H1 (cell line): Measurements from ENCODE around the gene CRACDL. TPM values are rescaled to one million over a fixed set of nuclear protein-coding genes. Genes with fewer than 3 reads are reported as not detected.

Experiments
- CTCF ChIA-PET: fragments of 300-600 bp; sonication (Branson Sonifier 250); formaldehyde crosslinking; loops from one replicate; lab custom pipeline; 2021; ENCODE audit not compliant: partially characterized antibody; lab: Charles Lee
- POLR2A ChIA-PET: fragments of 300-600 bp; sonication (Branson Sonifier 250); formaldehyde crosslinking; loops from one replicate; lab custom pipeline; 2021; ENCODE audit warnings: inconsistent platforms; ENCODE audit not compliant: partially characterized antibody; lab: Charles Lee
- DNase-seq, 2 experiments: peaks; one replicate each; pipeline versions ENCODE4 v3.0.0 to v3.0.0-alpha.2; 2010 to 2022; ENCODE audit warnings: low spot score in 2 of 2, low read depth in 1 of 2, mixed read lengths in 1 of 2
- FAIRE-seq: peaks from 2 replicates; lab custom pipeline; 2011; peaks lifted over from hg19 to GRCh38; lab: Jason Lieb, UNC
- H2AFZ ChIP-seq: 2 replicates; pipeline ENCODE4 v1.8.1; 2012; ENCODE audit warnings: low read length, inconsistent platforms
- H2AK5ac ChIP-seq: 2 replicates; pipeline ENCODE4 v1.6.1; 2013; ENCODE audit warnings: low read depth, low read length
- H2BK120ac ChIP-seq: replicated peaks from 2 replicates; pipeline ENCODE3; 2013; ENCODE audit warnings: low read depth, low read length, inconsistent platforms
- H2BK12ac ChIP-seq: 2 replicates; pipeline ENCODE4 v1.6.1; 2013; ENCODE audit warnings: low read depth, low read length
- H2BK15ac ChIP-seq: 2 replicates; pipeline ENCODE4 v1.6.1; 2013; ENCODE audit warnings: low read length
- H2BK20ac ChIP-seq: 2 replicates; pipeline ENCODE4 v1.6.1; 2013; ENCODE audit warnings: low read length
- H2BK5ac ChIP-seq: 2 replicates; pipeline ENCODE4 v1.6.1; 2013; ENCODE audit warnings: low read depth, low read length
- H3K14ac ChIP-seq: 2 replicates; pipeline ENCODE4 v1.6.1; 2013; ENCODE audit warnings: inconsistent platforms; ENCODE audit not compliant: insufficient read length
- H3K18ac ChIP-seq: 2 replicates; pipeline ENCODE4 v1.6.1; 2013; ENCODE audit warnings: low read length; ENCODE audit errors: extremely low read depth
- H3K23ac ChIP-seq: 2 replicates; pipeline ENCODE4 v1.6.1; 2013; ENCODE audit warnings: inconsistent platforms; ENCODE audit not compliant: insufficient read length
- H3K23me2 ChIP-seq: 2 replicates; pipeline ENCODE4 v1.6.1; 2013; ENCODE audit warnings: low read depth, low read length
- H3K27ac ChIP-seq: 2 replicates; pipeline ENCODE4 v1.6.1; 2011; ENCODE audit warnings: low read depth, low read length, inconsistent platforms
- H3K27me3 ChIP-seq, 4 experiments: replicated peaks in 1 of 4; 1 replicate in 1 of 4; 2 replicates in 3 of 4; pipeline versions ENCODE4 v1.6.1 to v1.8.1; 2011 to 2013; ENCODE audit warnings: low read length in 3 of 4, mild to moderate bottlenecking in 3 of 4, inconsistent platforms in 2 of 4, mixed read lengths in 2 of 4, moderate library complexity in 1 of 4; ENCODE audit not compliant: control insufficient read depth in 3 of 4, insufficient read depth in 3 of 4; ENCODE audit errors: extremely low read depth in 1 of 4
- H3K36me3 ChIP-seq, 4 experiments: 2 replicates each; pipeline versions ENCODE4 v1.6.1 to v1.8.1; 2011 to 2013; ENCODE audit warnings: mild to moderate bottlenecking in 4 of 4, low read length in 3 of 4, moderate library complexity in 2 of 4, control low read depth in 1 of 4, inconsistent platforms in 1 of 4; ENCODE audit not compliant: insufficient read depth in 4 of 4, control insufficient read depth in 2 of 4
- H3K4ac ChIP-seq: replicated peaks from 2 replicates; pipeline ENCODE3; 2013; ENCODE audit warnings: low read length, low read depth, mixed read lengths, inconsistent platforms; ENCODE audit not compliant: insufficient read length
- H3K4me1 ChIP-seq, 4 experiments: replicated peaks in 1 of 4; 1 replicate in 1 of 4; 2 replicates in 3 of 4; pipeline versions ENCODE4 v1.6.1 to v1.8.1; 2011 to 2013; ENCODE audit warnings: low read length in 3 of 4, inconsistent platforms in 2 of 4, mixed read lengths in 1 of 4; ENCODE audit not compliant: insufficient read depth in 4 of 4, control insufficient read depth in 3 of 4
- H3K4me2 ChIP-seq, 2 experiments: 2 replicates each; pipeline versions ENCODE4 v1.6.1 to v1.8.1; 2011 to 2013; ENCODE audit warnings: low read depth in 2 of 2, low read length in 2 of 2, control low read depth in 1 of 2, inconsistent platforms in 1 of 2, mild to moderate bottlenecking in 1 of 2; ENCODE audit not compliant: insufficient read depth in 1 of 2
- H3K4me3 ChIP-seq, 4 experiments: fragments of 200-600, 300-600 bp in 1 of 4; sonication (generic), shearing (Covaris generic), sonication (Bioruptor Twin) in 1 of 4; 2 replicates each; pipeline versions ENCODE4 v1.5.1 to v1.8.1; 2011 to 2016; ENCODE audit warnings: low read length in 4 of 4, low read depth in 3 of 4, control low read depth in 2 of 4, inconsistent platforms in 2 of 4, mild to moderate bottlenecking in 2 of 4, mixed read lengths in 1 of 4, moderate library complexity in 1 of 4; ENCODE audit not compliant: insufficient read depth in 2 of 4; ENCODE audit errors: extremely low read depth in 1 of 4
- H3K56ac ChIP-seq: replicated peaks from 2 replicates; pipeline ENCODE3; 2013; ENCODE audit warnings: low read depth, mild to moderate bottlenecking, mixed read lengths, low read length, inconsistent platforms; ENCODE audit not compliant: insufficient read length
- H3K79me1 ChIP-seq: 2 replicates; pipeline ENCODE4 v1.6.1; 2013; ENCODE audit warnings: low read depth, low read length, control low read depth
- H3K79me2 ChIP-seq, 2 experiments: 2 replicates each; pipeline versions ENCODE4 v1.6.1 to v1.8.1; 2012 to 2013; ENCODE audit warnings: low read length in 2 of 2, mild to moderate bottlenecking in 2 of 2, inconsistent platforms in 1 of 2; ENCODE audit not compliant: insufficient read depth in 2 of 2, control insufficient read depth in 1 of 2
- H3K9ac ChIP-seq, 4 experiments: replicated peaks in 1 of 4; 1 replicate in 1 of 4; 2 replicates in 3 of 4; pipeline versions ENCODE4 v1.6.1 to v1.8.1; 2011 to 2013; ENCODE audit warnings: low read depth in 3 of 4, low read length in 3 of 4, control low read depth in 2 of 4, mild to moderate bottlenecking in 2 of 4, moderate library complexity in 2 of 4, inconsistent platforms in 1 of 4; ENCODE audit errors: extremely low read depth in 1 of 4
- H3K9me3 ChIP-seq, 2 experiments: 2 replicates each; pipeline versions ENCODE4 v1.6.1 to v1.8.1; 2012 to 2013; ENCODE audit warnings: mild to moderate bottlenecking in 2 of 2, moderate library complexity in 2 of 2, control low read depth in 1 of 2, inconsistent platforms in 1 of 2, low read depth in 1 of 2, low read length in 1 of 2, mixed read lengths in 1 of 2; ENCODE audit not compliant: insufficient read depth in 2 of 2
- H4K20me1 ChIP-seq, 2 experiments: replicated peaks in 1 of 2; 2 replicates each; pipeline versions ENCODE3 to v1.8.1; 2011 to 2013; ENCODE audit warnings: inconsistent platforms in 2 of 2, low read length in 2 of 2, mild to moderate bottlenecking in 1 of 2; ENCODE audit not compliant: insufficient read depth in 2 of 2, control insufficient read depth in 1 of 2
- H4K5ac ChIP-seq: 2 replicates; pipeline ENCODE4 v1.6.1; 2013; ENCODE audit warnings: low read length, low read depth, mixed read lengths, inconsistent platforms; ENCODE audit not compliant: insufficient read length
- H4K8ac ChIP-seq: 2 replicates; pipeline ENCODE4 v1.8.0; 2013; ENCODE audit warnings: mild to moderate bottlenecking, moderate library complexity, low read length, inconsistent platforms; ENCODE audit not compliant: insufficient read depth; ENCODE audit errors: extremely low read depth
- H4K91ac ChIP-seq: replicated peaks from 2 replicates; pipeline ENCODE3; 2013; ENCODE audit warnings: low read length, mixed read lengths, inconsistent platforms; ENCODE audit not compliant: insufficient read length
- CHD2 ChIP-seq: IDR thresholded peaks from 2 replicates; pipeline ENCODE4 v1.6.1; 2012; ENCODE audit warnings: low read length, improper control_type of control experiment
- NANOG ChIP-seq: IDR thresholded peaks from 2 replicates; pipeline ENCODE4 v1.6.1; 2011; ENCODE audit warnings: low read length, low read depth, mild to moderate bottlenecking, inconsistent platforms; ENCODE audit not compliant: insufficient read depth, poor library complexity, severe bottlenecking
- RFX5 ChIP-seq: IDR thresholded peaks from 2 replicates; pipeline ENCODE4 v1.6.1; 2011; ENCODE audit warnings: low read depth, low read length, improper control_type of control experiment, borderline replicate concordance
- SP1 ChIP-seq: IDR thresholded peaks from 2 replicates; pipeline ENCODE4 v1.6.1; 2011; ENCODE audit warnings: low read depth, low read length
- YY1 ChIP-seq: IDR thresholded peaks from 2 replicates; pipeline ENCODE4 v1.6.1; 2011; ENCODE audit warnings: low read depth, mild to moderate bottlenecking, low read length
- ZNF274 ChIP-seq: IDR thresholded peaks from 2 replicates; pipeline ENCODE4 v1.7.0; 2012; ENCODE audit warnings: low read length, borderline replicate concordance; ENCODE audit errors: extremely low read depth
- WGBS, 2 experiments: shearing (Covaris generic) in 1 of 2; methylation state at CpG; one replicate each; pipeline versions ENCODE4 v1.1.6 to v1.1.7; 2013 to 2015; ENCODE audit warnings: low lambda C conversion rate in 2 of 2, mixed read lengths in 2 of 2, inconsistent platforms in 1 of 2, low coverage in 1 of 2, missing lambda C conversion rate in 1 of 2; ENCODE audit not compliant: insufficient replicate concordance in 2 of 2, insufficient coverage in 1 of 2, insufficient read length in 1 of 2; ENCODE audit errors: extremely low coverage in 1 of 2, missing lambda C conversion rate in 1 of 2; 5-methylcytosine and 5-hydroxymethylcytosine counted together
- polyA plus RNA-seq, 7 experiments: library from polyadenylated mRNA; depleted of rRNA in 3 of 7; stranded (reverse) in 5 of 7; unstranded in 2 of 7; fragments of >200 nt in 5 of 7; fragments of 200-250 nt in 2 of 7; gene quantifications; 1 replicate in 5 of 7; 2 replicates in 1 of 7; 4 replicates in 1 of 7; pipeline versions ENCODE4 v1.2.1 to v1.2.3, GENCODE V29; 2011 to 2013; ENCODE audit warnings: missing spikeins in 2 of 7, mixed read lengths in 2 of 7
- total RNA-seq: library from RNA; stranded (reverse); fragmentation: NEBNext Ultra II Directional; extraction: Animal tissue kit (Norgen Biotek cat#: 25700); gene quantifications from 2 replicates; pipeline ENCODE4 v1.2.1, GENCODE V29; 2021

Gene CRACDL
- total and polyA plus RNA-seq, 2 of the 8 experiments (the other 6 are each of a cell fraction or from before 2014, with no cell fraction given), result 0.07 to 0.38 TPM

GRCh38 chr2:98769784-98770183 is 166.2 kb downstream of the CRACDL start:
- Histone ChIP-seq H3K36me3 (no peaks in the 10 kb centered on the region), H3K23ac (no peak overlapping the region), H3K4ac (no peak overlapping the region), H2BK120ac (no peak overlapping the region), H3K14ac (no peak overlapping the region), H2BK12ac (no peak overlapping the region), H3K23me2 (no peaks in the 10 kb centered on the region), H3K9ac (no peak overlapping the region), H3K27ac (no peak overlapping the region), H2BK5ac (no peak overlapping the region; the same call in 1 of the 2 replicates), H3K18ac (no peak overlapping the region), H3K79me2 (no peaks in the 10 kb centered on the region), H4K5ac (no peak overlapping the region), H2BK20ac (no peak overlapping the region), H3K4me2 (no peak overlapping the region), H3K4me1 (peaks cover 3 to 9% (median 5%) of the 10 kb centered on the region in 4 experiments; a peak in 5 of 7 replicates), H2BK15ac (no peak overlapping the region), H2AFZ (no peak overlapping the region), H4K8ac (no peak overlapping the region), H4K20me1 (no peaks in the 10 kb centered on the region), H3K27me3 (no peaks in the 10 kb centered on the region), H3K4me3 (no peak overlapping the region), H3K9me3 (no peaks in the 10 kb centered on the region), H4K91ac (no peak overlapping the region), H3K79me1 (no peaks in the 10 kb centered on the region), H3K56ac (no peak overlapping the region), H2AK5ac (no peak overlapping the region)
- 84% methylated on average over 13 of the region's 14 CpGs; no CpG with 5 or more reads in 1 of the 2 experiments for WGBS, 2 experiments
- ChIA-PET CTCF (no interaction called here), POLR2A (interaction anchor here (0.7 kb wide), 1 partner anchor 30 kb away, joined by 3 read pairs; no protein-coding TSS in a partner anchor)
- FAIRE-seq (no peak), DNase-seq (no peak)
- no peak for TF ChIP-seq YY1
- TF ChIP-seq SP1, result no peak
- TF ChIP-seq RFX5, result no peak
- no peak for TF ChIP-seq NANOG
- TF ChIP-seq ZNF274, result no peak
- TF ChIP-seq CHD2, result no peak
